Skeletal muscle satellite cell (primary cell): ENCODE data around the gene DLGAP4.

ENCODE experiments used
- H3K27me3 ChIP-seq: 2 replicates; pipeline ENCODE4 v1.7.0; 2013; ENCODE audit warnings: low read length; ENCODE audit not compliant: control insufficient read depth, insufficient read depth
- H3K36me3 ChIP-seq: 2 replicates; pipeline ENCODE4 v1.7.0; 2013; ENCODE audit warnings: mild to moderate bottlenecking, control low read depth, low read length; ENCODE audit not compliant: insufficient read depth
- H3K4me1 ChIP-seq: 2 replicates; pipeline ENCODE4 v1.7.0; 2013; ENCODE audit warnings: low read length; ENCODE audit not compliant: control insufficient read depth, insufficient read depth
- H3K4me2 ChIP-seq: 2 replicates; pipeline ENCODE4 v1.7.0; 2013; ENCODE audit warnings: mild to moderate bottlenecking, low read length
- H3K4me3 ChIP-seq: 2 replicates; pipeline ENCODE4 v1.7.0; 2013; ENCODE audit warnings: low read length
- H3K9ac ChIP-seq: 2 replicates; pipeline ENCODE4 v1.7.0; 2013; ENCODE audit warnings: mild to moderate bottlenecking, low read depth, low read length, moderate library complexity
- H3K9me3 ChIP-seq: replicated peaks from 2 replicates; pipeline ENCODE4 v1.7.0; 2013; ENCODE audit warnings: mild to moderate bottlenecking, control low read depth, low read length

Gene DLGAP4

GRCh38 chr20:36540551-36541211 is 234.5 kb downstream of the DLGAP4 start:
- Histone ChIP-seq H3K27me3 (no peaks in the 10 kb centered on the region), H3K36me3 (peaks cover 4% of the 10 kb centered on the region), H3K9me3 (no peaks in the 10 kb centered on the region), H3K4me1 (peaks cover 41% of the 10 kb centered on the region), H3K9ac (peak overlapping the region; percentile 99), H3K4me2 (peak overlapping the region; percentile 97), H3K4me3 (peak overlapping the region; percentile 94)

DNA sequence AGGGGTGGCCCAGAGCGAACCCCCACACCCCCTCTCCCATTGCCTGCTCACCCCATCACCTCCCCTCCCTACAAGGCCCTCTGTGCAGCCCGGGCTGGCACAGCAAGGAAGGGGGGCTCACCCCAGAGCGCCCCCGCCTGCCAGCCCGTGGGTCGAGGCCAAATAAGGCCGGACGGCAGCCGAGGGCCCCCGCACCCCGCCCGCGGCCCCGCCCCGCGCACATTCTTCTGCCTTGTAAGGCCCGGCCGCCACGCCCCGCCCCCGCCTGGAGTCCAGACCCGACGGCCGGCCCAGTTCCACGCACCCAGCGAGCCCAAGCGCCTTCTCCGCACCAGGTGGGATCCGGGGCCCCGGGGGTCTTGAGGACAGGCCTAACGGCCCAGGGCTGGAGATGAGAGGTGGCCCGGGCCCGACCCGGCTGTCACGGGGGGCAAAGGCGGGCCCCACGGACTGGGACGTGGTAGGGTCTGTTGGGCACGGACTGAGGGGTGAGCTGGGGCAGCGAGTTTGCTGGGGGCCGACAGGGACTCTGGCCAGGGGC is 235.2 kb downstream of the DLGAP4 start, which contains the start of gene MYL9:
Gene MYL9 (plus strand): TSS at position 293 of the 541 bp plus-strand sequence. CDS start 3,366 bp downstream, outside the sequence.
- Histone ChIP-seq H3K4me3 (peak within 1 kb of the TSS; percentile 94), H3K9ac (peak within 1 kb of the TSS; percentile 99), H3K4me1 (peaks cover 41% of the 10 kb centered on the region), H3K9me3 (no peaks in the 10 kb centered on the region), H3K27me3 (no peaks in the 10 kb centered on the region), H3K36me3 (peaks cover 10% of the 10 kb centered on the region), H3K4me2 (peak within 1 kb of the TSS; percentile 97)

- Histone ChIP-seq H3K36me3 (peaks cover 15% of the 10 kb centered on the region), H3K4me2 (peak overlapping the region; percentile 97), H3K4me1 (peaks cover 41% of the 10 kb centered on the region), H3K4me3 (peak overlapping the region; percentile 94), H3K9me3 (no peaks in the 10 kb centered on the region), H3K27me3 (no peaks in the 10 kb centered on the region), H3K9ac (peak overlapping the region; percentile 99)
Measured at GRCh38 chr20:36541768-36542488, 235.8 kb downstream of the DLGAP4 start.

GRCh38 chr20:36542516-36543183 is 236.5 kb downstream of the DLGAP4 start:
- Histone ChIP-seq H3K27me3 (no peaks in the 10 kb centered on the region), H3K4me1 (peaks cover 41% of the 10 kb centered on the region), H3K4me3 (peak overlapping the region; percentile 94), H3K9ac (peak overlapping the region; percentile 99), H3K4me2 (peak overlapping the region; percentile 97), H3K36me3 (peaks cover 22% of the 10 kb centered on the region), H3K9me3 (no peaks in the 10 kb centered on the region)

GRCh38 chr20:36543184-36544133 is 237.3 kb downstream of the DLGAP4 start:
- H3K9ac ChIP-seq = peak overlapping the region; percentile 99
- no peaks in the 10 kb centered on the region for H3K27me3 ChIP-seq
- H3K4me1 ChIP-seq = peaks cover 37% of the 10 kb centered on the region
- peak overlapping the region; percentile 94 for H3K4me3 ChIP-seq
- peak overlapping the region; percentile 97 for H3K4me2 ChIP-seq
- H3K9me3 ChIP-seq = no peaks in the 10 kb centered on the region
- peaks cover 30% of the 10 kb centered on the region for H3K36me3 ChIP-seq

DNA sequence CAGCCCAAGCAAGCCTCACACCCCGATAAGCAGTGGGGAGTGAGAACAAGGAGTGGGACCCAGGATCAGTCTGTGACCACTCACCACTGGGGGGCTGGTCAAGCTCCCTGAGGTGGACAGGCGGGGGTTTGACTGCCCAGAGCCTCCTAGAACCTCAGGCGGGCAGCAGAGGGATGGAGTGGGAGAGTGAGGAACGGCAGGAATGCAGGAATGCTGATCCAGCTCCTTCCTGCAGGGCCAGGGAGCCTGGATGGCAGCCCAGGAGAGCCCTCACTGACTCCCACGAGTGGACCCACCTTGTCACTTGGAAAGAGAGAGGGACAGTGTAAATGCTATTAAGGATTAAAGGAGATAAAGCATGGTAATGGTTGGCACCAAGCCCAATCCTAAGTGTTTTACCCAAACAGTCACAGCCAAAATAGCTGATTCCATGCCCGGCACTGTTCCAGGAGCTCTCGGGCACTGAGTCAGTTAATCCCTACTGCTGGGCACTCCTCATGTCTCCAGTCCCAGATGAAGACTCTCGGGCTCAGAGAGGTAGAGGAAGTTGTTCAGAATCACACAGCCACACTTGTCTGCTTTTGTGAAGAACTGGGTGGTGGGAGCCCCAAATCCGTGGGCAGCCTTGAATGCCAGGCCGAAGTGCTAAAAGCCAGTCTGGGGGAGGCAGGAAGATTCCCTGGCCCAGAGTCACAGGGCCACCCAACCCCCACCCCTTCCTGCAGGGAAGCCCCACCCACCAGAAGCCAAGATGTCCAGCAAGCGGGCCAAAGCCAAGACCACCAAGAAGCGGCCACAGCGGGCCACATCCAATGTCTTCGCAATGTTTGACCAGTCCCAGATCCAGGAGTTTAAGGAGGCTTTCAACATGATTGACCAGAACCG is 238.2 kb downstream of the DLGAP4 start:
- peak overlapping the region; percentile 99 for H3K9ac ChIP-seq
- peak overlapping the region; percentile 94 for H3K4me3 ChIP-seq
- peaks cover 38% of the 10 kb centered on the region for H3K36me3 ChIP-seq

GRCh38 chr20:36546111-36546736 is 240.1 kb downstream of the DLGAP4 start:
- Histone ChIP-seq H3K27me3 (no peaks in the 10 kb centered on the region), H3K4me3 (no peak overlapping the region), H3K9me3 (no peaks in the 10 kb centered on the region), H3K4me2 (no peak overlapping the region), H3K36me3 (peaks cover 41% of the 10 kb centered on the region), H3K4me1 (peaks cover 30% of the 10 kb centered on the region), H3K9ac (no peak overlapping the region)

More for the DNA sequence above, 238.2 kb downstream of the DLGAP4 start:
- Histone ChIP-seq H3K4me1 (peaks cover 37% of the 10 kb centered on the region), H3K4me2 (peak overlapping the region; percentile 97), H3K9me3 (no peaks in the 10 kb centered on the region), H3K27me3 (no peaks in the 10 kb centered on the region)

DNA sequence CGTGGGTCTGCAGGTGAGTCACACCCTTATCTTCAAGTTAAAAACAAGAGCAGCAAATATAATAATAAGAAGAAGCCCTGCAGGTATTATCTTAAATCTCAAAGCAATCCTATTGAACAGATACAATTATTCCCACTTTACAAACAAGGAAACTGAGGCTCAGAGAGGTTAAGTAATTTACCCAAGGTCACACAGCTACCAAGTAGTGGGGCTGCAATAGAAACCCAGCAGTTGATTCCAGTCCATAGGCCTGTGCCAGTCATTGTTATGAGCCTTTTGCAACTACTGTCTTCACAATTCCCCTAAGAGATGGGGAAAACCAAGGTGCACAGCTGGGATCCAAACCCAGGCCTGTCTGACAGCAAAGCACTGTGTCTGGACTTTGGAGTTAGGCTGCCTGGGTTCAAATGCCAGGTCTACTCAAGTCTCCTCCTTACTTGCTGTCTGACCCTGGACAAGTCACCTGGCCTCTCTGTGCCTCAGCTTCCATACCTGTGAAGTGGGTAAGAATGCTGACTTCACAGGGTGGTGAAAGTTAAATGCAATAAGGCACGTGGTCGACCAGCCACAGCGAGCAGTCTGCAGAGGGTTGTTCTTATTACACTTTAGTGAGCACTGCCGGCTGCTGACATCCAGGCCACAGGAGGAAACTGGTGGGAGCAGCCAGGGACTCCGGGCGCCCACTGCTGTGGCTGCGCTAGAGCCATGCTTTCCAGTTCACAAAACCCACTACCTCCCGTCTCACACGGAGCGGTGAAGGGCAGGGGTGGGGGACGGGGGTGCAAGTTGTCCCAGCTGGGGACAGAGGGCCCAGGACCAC is 241.3 kb downstream of the DLGAP4 start:
- Histone ChIP-seq H3K4me1 (peaks cover 26% of the 10 kb centered on the region), H3K4me2 (no peak overlapping the region), H3K9ac (no peak overlapping the region), H3K4me3 (no peak overlapping the region), H3K9me3 (no peaks in the 10 kb centered on the region), H3K36me3 (peaks cover 41% of the 10 kb centered on the region), H3K27me3 (no peaks in the 10 kb centered on the region)

- H3K4me1 ChIP-seq = peaks cover 21% of the 10 kb centered on the region
- no peak overlapping the region for H3K4me2 ChIP-seq
- no peaks in the 10 kb centered on the region for H3K27me3 ChIP-seq
- H3K4me3 ChIP-seq = no peak overlapping the region
- H3K9ac ChIP-seq = no peak overlapping the region
- peaks cover 41% of the 10 kb centered on the region for H3K36me3 ChIP-seq
- no peaks in the 10 kb centered on the region for H3K9me3 ChIP-seq
Measured at GRCh38 chr20:36548006-36548315, 241.8 kb downstream of the DLGAP4 start.
